Lower lobe of right lung (tissue), 2 donors: ENCODE measurements around the gene COPG1. TPM values are rescaled to one million over a fixed set of nuclear protein-coding genes. Genes with fewer than 3 reads are reported as not detected.

Experiments used
- ATAC-seq, 2 donors: fragments of 200-7000 bp; cut with Tn5 transposase; one replicate each; pipeline ENCODE4 v1.9.1; 2020 to 2022; ENCODE audit warnings: mild to moderate bottlenecking in 2 of 2, moderate library complexity in 2 of 2
- DNase-seq: peaks from one replicate; pipeline ENCODE4 v3.0.0-alpha.2; 2020
- H3K27ac ChIP-seq: fragments of 200-600 bp; one replicate; pipeline ENCODE4 v1.8.0; 2022
- H3K27me3 ChIP-seq: fragments of 200-600 bp; one replicate; pipeline ENCODE4 v1.8.0; 2022; ENCODE audit warnings: low read depth
- H3K36me3 ChIP-seq: fragments of 200-600 bp; one replicate; pipeline ENCODE4 v1.8.0; 2022; ENCODE audit warnings: mild to moderate bottlenecking
- H3K4me1 ChIP-seq: fragments of 200-600 bp; one replicate; pipeline ENCODE4 v1.8.0; 2022
- H3K4me3 ChIP-seq: fragments of 200-600 bp; one replicate; pipeline ENCODE4 v1.8.0; 2022; ENCODE audit warnings: mild to moderate bottlenecking
- H3K9me3 ChIP-seq: fragments of 200-600 bp; one replicate; pipeline ENCODE4 v1.8.0; 2022
- intact Hi-C: fragments of 100-400 bp; cut with DNase I; formaldehyde crosslinking; loops from one replicate; pipeline ENCODE4 v1.11.0; 2022
- total RNA-seq: library from RNA; stranded (reverse); fragmentation: NEBNext Ultra II Directional; extraction: Animal tissue kit (Norgen Biotek cat#: 25700); gene quantifications from one replicate; pipeline ENCODE4 v1.2.1, GENCODE V29; 2021
- TF ChIP-seq, protein P1 (sequence below): fragments of 200-600 bp; IDR thresholded peaks from one replicate; pipeline ENCODE4 v1.8.0; 2022; ENCODE audit warnings: antibody characterized with exemption, mild to moderate bottlenecking
- donor health status: DM: no; HTN: yes; CAD: no; lungs with severe emphysema.

COPG1 gene
- total RNA-seq, 1 donor from 2014 or later, result 150 TPM

DNA sequence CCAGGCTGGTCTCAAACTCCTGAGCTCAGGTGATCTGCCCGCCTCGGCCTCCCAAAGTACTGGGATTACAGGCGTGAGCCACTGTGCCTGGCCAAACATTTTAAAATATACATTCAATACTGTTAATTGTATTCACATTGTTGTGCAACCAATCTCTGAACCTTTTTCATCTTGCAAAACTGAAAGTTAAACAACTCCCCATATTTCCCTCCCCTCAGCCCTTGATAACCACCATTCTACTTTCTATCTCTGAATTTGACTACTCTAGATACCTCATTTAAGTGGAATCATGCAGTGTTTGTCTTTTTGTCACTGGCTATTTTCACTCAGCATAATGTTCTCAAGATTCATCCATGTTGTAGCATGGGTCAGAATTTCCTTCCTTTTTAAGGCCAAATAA, 59.2 kb downstream of the COPG1 start:
- Histone ChIP-seq H3K4me3 (no peak overlapping the region), H3K27me3 (no peaks in the 10 kb centered on the region), H3K27ac (no peak overlapping the region), H3K9me3 (no peaks in the 10 kb centered on the region), H3K4me1 (peaks cover 31% of the 10 kb centered on the region), H3K36me3 (peaks cover 14% of the 10 kb centered on the region)
- DNase-seq (no peak), ATAC-seq (no peak)
- intact Hi-C loops, result no loop called here
- TF ChIP-seq, protein P1, sequence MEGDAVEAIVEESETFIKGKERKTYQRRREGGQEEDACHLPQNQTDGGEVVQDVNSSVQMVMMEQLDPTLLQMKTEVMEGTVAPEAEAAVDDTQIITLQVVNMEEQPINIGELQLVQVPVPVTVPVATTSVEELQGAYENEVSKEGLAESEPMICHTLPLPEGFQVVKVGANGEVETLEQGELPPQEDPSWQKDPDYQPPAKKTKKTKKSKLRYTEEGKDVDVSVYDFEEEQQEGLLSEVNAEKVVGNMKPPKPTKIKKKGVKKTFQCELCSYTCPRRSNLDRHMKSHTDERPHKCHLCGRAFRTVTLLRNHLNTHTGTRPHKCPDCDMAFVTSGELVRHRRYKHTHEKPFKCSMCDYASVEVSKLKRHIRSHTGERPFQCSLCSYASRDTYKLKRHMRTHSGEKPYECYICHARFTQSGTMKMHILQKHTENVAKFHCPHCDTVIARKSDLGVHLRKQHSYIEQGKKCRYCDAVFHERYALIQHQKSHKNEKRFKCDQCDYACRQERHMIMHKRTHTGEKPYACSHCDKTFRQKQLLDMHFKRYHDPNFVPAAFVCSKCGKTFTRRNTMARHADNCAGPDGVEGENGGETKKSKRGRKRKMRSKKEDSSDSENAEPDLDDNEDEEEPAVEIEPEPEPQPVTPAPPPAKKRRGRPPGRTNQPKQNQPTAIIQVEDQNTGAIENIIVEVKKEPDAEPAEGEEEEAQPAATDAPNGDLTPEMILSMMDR, result no peak

DNA sequence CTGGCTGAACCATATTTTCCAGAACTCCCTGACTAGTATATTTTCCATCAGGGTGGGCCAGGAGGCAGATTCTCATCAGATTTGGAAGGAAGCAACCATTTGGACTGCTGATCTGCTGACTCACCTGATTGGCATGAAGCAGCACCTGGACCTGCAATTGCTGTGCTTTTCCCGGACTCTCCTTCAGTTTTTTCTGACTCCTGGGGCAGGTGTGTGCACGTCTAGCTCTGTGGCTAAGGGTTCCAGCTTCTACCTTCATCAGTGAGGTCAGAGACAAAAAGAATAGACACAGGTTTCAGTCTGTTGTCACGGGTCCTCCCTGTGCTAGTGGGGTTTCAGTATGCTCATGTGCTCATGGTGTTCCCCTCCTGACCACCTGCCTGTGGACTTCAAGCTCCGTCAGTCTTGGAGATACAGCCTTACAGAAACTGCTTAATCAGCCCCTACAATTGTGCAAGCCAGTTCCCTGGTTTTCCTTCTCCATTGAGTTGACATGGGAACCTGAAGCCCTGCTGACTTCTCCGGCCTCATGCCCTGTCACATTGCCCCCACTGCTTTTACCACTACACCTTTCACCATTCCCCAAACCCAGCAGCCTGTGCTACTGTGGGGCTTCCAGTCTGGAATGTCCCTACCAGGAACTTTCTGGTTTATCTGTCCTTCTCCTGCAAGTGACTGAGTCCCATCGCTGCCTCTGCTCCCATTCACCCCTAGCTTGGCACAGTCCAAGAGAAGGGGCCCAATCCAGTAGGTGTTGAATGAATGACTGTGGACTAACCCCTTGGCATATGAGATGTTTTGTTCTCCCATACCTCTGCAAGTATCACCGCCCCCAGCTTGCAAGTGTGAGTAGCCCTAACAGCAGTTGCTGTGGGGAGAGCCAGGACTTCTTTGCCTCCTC, 61.0 kb downstream of the COPG1 start:
- intact Hi-C loops, result no loop called here
- Histone ChIP-seq H3K4me3 (no peak overlapping the region), H3K4me1 (peaks cover 30% of the 10 kb centered on the region), H3K27me3 (no peaks in the 10 kb centered on the region), H3K27ac (no peak overlapping the region), H3K36me3 (no peaks in the 10 kb centered on the region), H3K9me3 (no peaks in the 10 kb centered on the region)
- TF ChIP-seq, protein P1, result no peak
- no peak for DNase-seq
- ATAC-seq, result no peak

GRCh38 chr3:129311054-129311902, 61.9 kb downstream of the COPG1 start:
- intact Hi-C loops, result no loop called here
- Histone ChIP-seq H3K36me3 (no peaks in the 10 kb centered on the region), H3K27me3 (no peaks in the 10 kb centered on the region), H3K4me3 (no peak overlapping the region), H3K9me3 (no peaks in the 10 kb centered on the region), H3K4me1 (peaks cover 21% of the 10 kb centered on the region), H3K27ac (no peak overlapping the region)
- ATAC-seq (no peak), DNase-seq (no peak)
- TF ChIP-seq, protein P1, result no peak

DNA sequence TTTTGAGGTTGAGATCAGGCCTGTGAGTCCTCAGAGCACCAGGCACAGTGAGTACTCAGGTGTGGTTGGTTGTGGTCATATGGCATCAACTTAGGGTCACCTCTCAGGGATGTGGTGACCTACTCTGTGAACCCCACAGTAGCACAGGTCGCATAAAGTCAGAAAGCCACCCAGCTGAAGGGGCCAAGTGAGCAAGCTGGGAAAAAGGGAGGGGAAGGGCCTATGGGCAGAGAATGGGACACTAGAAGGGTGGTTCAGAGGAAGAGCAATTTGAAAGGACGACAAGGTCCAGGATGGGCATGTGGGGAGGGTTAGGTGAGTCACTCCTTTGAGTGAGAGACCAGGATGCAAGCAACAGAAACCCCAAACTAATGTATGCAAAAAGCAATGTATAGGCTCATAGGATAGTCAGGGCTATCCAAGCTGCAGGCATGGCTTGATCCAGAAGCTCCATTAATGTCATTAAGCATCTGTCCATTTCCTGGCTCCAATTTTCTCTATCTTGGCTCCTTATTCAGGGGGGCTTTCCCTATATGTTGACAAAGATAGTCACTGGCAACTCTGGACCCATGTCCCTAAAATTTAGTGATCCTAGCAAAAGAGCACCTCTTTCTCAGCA, 62.7 kb downstream of the COPG1 start:
- no peaks in the 10 kb centered on the region for H3K27me3 ChIP-seq

More for the DNA sequence above, 62.7 kb downstream of the COPG1 start:
- H3K27ac ChIP-seq, result peak overlapping the region; percentile 46
- intact Hi-C loops, result no loop called here
- no peaks in the 10 kb centered on the region for H3K9me3 ChIP-seq
- H3K4me1 ChIP-seq, result peaks cover 26% of the 10 kb centered on the region
- ATAC-seq (no peak), DNase-seq (no peak)
- no peak overlapping the region for H3K4me3 ChIP-seq
- TF ChIP-seq, protein P1, result no peak
- H3K36me3 ChIP-seq, result no peaks in the 10 kb centered on the region
